Activated CD4-positive, alpha-beta T cell treated with anti-CD3 and anti-CD28 coated beads, Interleukin-2, amount 50 U/mL, for 24 hours (primary cell): ENCODE results near the gene CACNA2D1.

ENCODE experiments used
- DNase-seq, 2 donors: peaks; one replicate each; pipeline ENCODE4 v3.0.0-alpha.2; 2020; ENCODE audit warnings: low read depth in 1 of 2, low spot score in 1 of 2

Gene CACNA2D1

GRCh38 chr7:82289152-82289535, 154.4 kb downstream of the CACNA2D1 start:
- DNase-seq, result no peak

DNA sequence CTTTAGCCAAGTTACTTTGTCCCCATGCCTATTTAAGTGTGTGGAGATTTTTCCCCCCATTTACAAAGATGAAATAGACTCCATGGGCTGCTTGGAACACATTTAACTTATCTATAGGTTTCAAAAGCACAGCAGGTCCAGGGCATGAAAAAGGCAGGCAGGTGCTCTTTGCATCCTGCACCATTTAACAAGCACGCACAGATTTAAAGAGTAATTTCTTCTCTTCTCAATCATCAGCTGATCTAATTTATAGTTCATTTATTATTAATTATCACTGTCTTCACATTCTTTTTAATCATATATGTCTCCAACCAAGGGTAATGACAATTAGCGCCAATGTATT, 156.8 kb downstream of the CACNA2D1 start:
- no peak for DNase-seq

DNA sequence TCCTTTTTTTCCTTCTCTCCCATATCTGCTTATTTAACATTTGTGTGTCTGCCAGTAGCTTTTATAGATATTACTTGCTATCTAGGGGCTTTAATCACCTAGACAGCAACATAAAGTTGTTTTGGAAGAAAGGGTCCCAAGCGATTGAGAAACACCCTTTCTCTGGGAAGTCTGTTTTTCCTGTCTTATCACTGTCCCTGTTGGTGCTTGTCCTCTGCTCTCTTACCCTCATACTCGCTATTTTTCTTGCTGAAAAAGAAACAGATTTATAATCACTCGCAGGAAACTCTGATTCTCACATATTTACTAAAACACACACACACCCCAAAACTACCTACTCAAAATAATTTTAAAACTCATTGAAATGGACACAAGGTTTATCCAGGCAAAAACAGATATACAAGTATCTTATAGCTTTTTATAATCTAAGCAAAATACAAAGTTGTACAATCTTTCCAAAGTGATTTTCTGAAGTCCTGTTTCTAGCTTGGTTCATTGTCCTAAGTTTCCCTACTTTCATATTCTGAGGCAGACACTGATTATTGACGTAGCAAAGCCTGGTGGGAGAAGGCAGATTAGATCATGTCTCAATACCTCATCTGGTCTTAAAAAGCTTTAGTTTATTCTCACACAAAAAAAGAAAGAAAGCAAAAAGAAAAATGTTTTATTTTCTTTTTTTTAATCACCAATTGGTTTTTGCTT, 157.3 kb downstream of the CACNA2D1 start:
- DNase-seq, result no peak

DNA sequence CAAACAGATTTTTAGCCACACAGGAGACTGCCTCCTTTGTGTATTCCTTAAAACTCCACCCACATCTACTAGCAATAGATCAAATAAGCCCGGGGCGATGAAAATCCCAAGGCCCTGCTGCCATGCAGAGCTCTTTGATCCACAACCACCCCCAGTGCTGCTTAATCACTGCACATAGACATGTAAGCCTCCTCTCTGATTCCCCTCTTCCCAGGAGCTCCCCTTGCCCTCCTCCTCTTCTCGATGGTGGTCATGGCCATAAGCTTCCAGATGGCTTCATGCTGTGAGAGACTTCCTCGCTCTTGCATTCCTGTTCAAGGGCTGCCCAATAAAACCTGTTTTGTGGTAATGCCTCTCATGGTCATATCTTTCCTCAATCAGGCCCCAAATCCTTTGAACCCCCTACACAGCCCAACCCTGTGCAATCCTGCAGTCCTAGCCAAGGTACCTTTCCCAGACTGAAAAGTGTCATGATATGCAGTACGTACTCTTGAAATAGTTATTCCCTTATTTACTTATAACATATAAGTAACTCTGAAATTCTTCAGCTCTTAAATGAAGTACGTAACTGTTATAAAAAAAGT, 158.5 kb downstream of the CACNA2D1 start:
- no peak for DNase-seq

- DNase-seq, result no peak
Observed at GRCh38 chr7:82275342-82275741, 168.2 kb downstream of the CACNA2D1 start.

DNA sequence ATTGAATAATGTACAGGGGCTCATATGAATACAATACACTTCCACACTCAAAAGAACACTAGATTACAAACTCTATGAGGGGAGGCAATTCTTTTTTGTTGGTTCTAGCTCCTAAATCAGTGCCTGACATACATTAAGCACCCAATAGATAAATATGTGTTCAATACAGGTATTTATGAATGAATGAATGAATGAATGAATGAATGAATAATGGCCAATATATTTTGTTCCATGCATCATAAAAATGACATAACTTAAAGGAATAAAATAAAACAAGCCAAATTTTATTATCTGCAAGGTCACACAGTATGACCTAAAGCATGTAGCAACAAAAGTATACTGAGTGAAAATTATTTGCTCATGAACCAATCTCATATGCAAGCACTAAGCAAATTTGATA, 168.9 kb downstream of the CACNA2D1 start:
- no peak for DNase-seq

DNA sequence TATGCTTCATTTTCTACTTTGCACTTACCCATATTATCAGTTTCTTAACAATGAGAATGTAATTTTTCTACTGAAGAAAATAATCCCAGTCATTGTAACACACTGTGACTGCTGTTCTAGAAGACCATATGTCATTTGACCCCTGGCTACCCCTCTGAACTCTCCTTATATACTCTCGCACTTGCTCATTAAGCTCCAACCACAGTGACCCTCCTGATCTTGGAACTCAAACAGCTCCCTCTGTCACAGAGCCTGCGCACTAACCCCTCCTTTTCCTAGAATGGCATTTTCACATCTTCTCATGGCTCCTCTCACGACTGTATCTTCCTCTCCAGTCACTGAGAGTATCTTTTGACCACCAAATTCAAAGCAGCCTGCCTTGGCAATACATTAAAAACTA, 169.7 kb downstream of the CACNA2D1 start:
- no peak for DNase-seq

DNA sequence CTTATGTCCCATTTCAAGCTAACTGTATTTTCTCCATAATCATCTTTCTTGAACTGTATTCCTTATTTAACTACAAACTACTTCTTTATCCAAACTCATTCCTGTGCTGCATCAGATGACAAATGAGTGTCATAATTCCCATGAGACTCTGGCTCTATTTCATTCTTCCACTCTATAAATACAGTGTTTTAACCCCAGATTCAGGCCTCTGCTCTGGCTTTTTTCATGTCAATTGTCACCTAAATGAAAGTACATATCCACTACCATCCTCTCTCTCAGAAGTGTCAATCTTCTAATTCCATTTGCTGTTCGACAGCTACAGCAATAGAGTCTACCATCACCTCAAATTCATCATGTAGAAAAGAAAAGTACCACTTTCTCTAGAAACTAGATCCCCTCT, 172.7 kb downstream of the CACNA2D1 start:
- DNase-seq, result no peak

DNA sequence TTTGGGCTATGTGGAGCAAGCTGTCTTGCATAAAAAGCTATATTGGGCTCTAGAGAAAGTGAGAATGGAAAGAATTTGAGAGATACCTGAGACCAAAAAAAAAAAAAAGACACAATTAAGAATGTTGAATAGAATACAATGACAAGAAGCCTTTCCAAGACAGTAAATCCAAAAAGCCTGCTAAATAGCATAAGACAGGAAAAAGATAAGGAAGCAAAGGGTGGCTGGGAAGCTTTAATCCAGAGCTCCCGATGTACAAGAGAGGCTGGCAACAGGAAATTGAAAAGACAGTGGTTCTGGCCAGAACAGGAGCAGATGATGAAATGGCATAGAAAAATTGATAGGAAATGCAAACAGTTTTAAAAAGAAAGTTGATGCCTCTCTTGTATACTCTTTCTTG, 174.9 kb downstream of the CACNA2D1 start:
- no peak for DNase-seq

GRCh38 chr7:82266081-82266480, 177.5 kb downstream of the CACNA2D1 start:
- DNase-seq, result no peak

DNA sequence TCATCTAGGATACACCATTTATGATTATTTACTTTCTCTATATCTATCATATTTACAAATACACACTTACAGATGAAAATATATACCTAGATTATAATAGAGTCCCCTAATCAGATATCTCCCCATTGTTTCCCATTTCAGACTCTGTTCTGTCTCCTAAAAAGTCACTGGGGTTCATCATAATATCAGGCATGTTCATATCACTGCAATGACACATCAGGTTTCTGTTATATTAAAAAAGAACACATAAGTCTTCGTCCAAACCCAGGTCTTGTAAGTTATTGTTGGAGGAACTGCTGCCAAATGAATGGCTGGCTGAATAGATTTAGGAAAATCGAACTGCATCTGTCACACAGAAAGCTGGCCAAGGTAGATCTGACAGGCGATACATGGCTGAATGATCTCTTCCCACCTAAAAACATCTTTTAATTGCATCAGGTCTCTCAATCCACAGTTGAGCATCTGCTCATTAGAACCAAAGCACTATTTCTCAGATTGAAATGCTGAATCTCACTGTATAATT, 178.7 kb downstream of the CACNA2D1 start:
- DNase-seq, result no peak

DNA sequence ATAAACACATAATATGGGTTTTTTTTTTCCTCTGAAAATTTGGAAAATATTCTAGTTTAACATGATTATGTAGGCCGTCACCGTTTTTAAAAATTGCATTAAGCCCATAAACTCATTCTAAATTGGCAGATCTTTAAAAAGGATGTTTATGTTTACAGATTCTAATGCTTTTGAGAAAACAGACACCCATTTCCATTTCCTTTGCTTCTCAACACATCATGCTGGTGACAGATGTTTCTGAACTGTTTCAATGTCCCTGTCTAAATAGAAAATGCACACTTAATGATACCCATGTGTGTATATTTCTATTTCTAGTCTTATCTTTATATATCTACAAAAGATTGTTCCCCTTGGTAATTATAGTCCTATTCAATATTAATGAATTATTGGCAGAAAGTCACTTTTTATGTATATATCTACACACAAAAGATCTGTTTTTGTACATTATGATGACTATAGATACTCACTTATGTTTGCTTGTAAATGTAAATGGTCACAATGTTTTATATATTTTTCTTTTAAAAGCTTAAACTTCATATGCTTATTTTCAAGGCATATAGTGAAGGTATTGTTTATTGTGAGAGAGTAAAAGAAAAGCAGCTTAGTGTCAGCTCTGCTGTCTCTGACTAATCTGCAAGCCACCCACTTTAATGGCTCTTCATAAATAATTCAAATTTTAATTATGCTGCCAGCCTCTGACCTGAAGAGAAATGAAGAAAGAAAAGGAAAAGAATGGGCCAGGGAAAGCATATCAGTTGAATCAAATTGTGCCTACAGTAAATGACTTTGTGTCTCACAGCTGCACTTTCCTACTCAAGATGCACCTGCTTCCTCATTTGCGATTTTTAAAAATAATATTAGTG, 179.4 kb downstream of the CACNA2D1 start:
- DNase-seq, result no peak

- DNase-seq, result no peak
Observed at GRCh38 chr7:82258181-82258580, 185.4 kb downstream of the CACNA2D1 start.

- no peak for DNase-seq
Observed at GRCh38 chr7:82257118-82257695, 186.4 kb downstream of the CACNA2D1 start.

DNA sequence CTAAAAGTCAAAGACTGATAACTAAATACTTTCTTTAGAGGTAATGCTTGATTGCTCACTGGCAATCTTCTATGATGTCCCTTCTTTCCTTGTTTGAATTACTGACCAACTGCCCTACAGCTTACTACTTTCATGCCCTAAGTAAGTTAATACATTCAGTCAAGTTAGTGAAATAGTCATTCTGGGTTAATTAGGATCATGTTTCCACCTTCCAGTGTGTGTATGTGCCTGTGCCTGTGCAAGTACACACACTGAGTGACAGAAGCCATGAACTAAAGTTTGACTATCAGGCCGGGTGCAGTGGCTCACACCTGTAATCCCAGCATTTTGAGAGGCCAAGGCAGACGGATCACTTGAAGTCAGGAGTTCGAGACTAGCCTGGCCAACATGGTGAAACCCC, 187.9 kb downstream of the CACNA2D1 start:
- no peak for DNase-seq

DNA sequence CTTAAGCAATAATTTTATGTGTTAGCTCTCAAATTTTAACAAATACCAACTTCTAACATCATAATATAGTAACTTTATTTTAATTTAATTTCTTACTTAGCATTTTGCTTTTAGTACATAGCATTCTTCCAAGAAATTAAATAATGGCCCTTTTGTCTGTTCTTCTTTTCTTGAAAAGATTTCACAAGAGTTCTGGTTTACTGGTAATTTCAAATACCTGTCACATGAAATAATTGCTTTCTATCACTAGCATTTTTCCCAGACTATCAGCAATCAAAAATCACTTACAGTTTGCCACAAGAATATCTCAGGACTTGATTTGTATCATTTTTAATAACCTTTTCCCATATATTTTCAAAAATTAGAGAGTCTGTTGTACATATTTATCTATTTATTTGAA, 193.0 kb downstream of the CACNA2D1 start:
- DNase-seq, result no peak

DNA sequence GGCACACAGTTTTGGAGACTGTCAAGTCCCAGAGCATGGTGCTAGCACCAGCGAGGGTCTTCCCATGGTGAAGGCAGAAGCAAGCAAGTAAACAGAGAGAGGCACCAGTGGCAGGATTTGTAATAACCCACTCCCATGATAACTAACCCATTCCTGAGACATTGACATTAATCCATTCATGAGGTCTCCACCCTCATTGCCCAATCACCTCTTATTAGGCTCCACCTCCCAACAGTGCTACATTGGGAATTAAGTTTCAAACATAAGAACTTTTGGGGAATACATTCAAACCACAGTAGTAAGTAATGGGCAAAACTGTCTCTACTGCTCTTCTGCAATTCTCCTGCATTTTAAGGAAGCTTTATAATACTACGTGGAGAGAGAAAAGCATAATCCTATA, 193.6 kb downstream of the CACNA2D1 start:
- DNase-seq, result no peak

DNA sequence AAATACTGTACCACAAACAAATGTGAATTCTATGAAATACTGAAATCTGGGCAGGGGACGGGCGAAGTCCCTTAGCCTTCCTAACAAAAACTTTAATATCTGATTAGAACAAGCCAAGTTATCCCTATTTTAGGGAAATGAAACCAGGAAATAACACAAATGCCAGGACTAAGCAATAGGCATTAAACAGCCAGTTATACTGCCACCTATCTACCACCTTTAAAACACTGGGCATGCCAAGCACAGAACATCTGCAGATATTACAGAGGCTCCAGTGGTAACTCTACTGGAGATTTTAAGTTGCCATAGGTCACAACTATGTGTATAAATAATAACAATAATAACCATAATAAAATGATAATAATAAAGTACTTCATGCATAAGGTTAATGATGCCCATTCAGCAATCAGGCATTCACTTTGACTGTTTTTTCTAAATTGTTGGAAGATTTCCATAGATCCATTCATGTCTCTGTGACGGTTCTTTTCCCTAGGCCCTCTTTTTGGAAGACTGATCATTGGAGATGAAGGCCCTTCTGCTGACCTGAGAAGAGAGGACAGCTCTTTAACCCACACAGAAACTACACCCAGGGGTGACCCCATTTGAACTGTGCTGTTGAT, 195.7 kb downstream of the CACNA2D1 start:
- DNase-seq, result no peak

DNA sequence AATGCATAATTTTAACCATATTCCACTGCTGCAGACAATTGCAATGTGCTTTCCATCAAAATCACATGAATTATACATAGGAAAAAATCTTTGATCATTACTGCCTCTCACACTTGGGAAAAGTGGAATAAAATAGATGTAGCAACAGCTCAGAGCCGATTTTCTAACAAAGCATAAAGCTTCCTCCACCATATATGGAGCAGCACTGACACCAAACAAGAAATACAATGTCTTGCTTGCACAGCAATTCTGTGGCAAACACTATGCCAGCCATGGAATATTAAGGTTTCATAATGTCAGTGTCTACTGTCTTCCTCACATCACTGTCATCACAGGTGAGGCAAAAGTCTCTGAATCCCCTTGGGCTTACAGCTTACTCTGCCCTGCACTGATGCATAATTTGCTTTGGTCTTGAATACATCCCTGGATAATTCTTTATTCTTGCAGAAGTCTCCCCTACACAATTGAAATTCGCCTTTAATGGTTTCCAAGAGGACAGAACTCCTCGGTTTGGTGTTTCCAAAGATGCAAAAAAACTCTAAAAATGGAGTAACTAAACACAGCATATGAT, 198.5 kb downstream of the CACNA2D1 start:
- no peak for DNase-seq

GRCh38 chr7:82241356-82241755, 202.2 kb downstream of the CACNA2D1 start:
- DNase-seq, result no peak

DNA sequence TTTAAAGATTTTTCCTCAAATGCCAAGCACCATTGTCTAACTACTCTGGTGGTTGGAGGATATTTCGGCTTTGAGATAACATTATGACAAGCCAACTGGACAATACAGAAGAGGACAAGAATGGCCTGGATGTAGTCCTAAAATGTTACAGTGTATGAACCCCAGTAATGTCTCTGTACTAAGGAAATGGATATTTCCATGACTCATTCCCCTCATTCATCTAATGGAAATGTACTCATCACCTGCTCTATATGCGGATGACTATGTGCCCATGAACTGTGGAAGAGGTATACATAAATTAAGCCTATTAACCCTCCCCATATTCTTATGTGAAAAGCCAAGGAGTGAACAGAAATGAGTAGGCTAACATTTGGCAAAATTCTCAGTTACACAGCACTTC, 207.9 kb downstream of the CACNA2D1 start:
- DNase-seq, result no peak
